Heart left ventricle (tissue), 13 donors: ENCODE data around the gene INTS6L.

ENCODE experiments used
- POLR2A ChIP-seq, 2 donors: fragments of 450-650 bp; IDR thresholded peaks; one replicate each; pipeline ENCODE4 v1.6.1; 2017; ENCODE audit warnings: antibody characterized with exemption in 2 of 2, mild to moderate bottlenecking in 2 of 2, moderate library complexity in 2 of 2
- TF ChIP-seq, protein P1 (sequence below), 12 donors: fragments of 200-600 bp; sonication (generic) in 4 of 12; IDR thresholded peaks; one replicate each; pipeline versions ENCODE4 v1.5.0 to v1.8.0; 2018 to 2022; ENCODE audit warnings: antibody characterized with exemption in 12 of 12, mild to moderate bottlenecking in 5 of 12
- donor health status: ischemic (EF 13 %, LVEDD 7.1; RV severe dilation, severe dysfunction).
- donor health status: DM: no; HTN: yes; CAD: no.
- donor health status: DM: no; HTN: no; CAD: no.
- donor health status: ischemic (EF 25% LVEDD 6.9; RV normal size, moderate dysfunction).
- donor health status: ischemic (EF 25% LVEDD 5.7; RV mildly dilated, moderate dysfunction).
- donor health status: ischemic (EF 35%, LVEDD 5.7; RV mildly dilated, moderate dysfunction).
- donor health status: nonischemic (EF 11% LVEDD 7.7; RV severe dilation, severe dysfunction).
- donor health status: DM: yes; HTN: yes; CAD: no.
- donor health status: PGD.
- donor health status: ischemic (EF 29% LVEDD 5.4; RV normal size, mild dysfunction).
- donor health status: nonischemic (EF 23%, LVEDD 6.1; RV moderate dilation, normal function).

DNA sequence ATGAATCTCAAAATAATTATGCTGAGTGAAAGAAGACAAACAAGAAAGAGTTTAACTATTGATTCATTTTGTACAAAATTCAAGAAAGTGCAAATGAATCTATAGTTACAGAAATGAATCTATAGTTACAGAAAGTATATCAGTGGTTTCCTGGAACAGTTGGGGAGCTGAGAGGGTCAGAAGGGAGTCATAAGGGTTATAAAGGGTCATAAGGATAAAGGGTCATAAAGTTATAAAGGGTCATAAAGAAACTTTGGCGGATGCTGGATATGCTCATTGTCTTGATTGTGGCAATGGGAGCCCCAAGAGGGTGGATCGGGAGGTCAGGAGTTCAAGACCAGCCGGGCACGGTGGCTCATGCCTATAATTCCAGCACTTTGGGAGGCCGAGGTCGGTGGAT is 26.0 kb upstream of the INTS6L start:
- TF ChIP-seq POLR2A (IDR thresholded peaks at IDR 0.05): no peak
- TF ChIP-seq, protein P1, sequence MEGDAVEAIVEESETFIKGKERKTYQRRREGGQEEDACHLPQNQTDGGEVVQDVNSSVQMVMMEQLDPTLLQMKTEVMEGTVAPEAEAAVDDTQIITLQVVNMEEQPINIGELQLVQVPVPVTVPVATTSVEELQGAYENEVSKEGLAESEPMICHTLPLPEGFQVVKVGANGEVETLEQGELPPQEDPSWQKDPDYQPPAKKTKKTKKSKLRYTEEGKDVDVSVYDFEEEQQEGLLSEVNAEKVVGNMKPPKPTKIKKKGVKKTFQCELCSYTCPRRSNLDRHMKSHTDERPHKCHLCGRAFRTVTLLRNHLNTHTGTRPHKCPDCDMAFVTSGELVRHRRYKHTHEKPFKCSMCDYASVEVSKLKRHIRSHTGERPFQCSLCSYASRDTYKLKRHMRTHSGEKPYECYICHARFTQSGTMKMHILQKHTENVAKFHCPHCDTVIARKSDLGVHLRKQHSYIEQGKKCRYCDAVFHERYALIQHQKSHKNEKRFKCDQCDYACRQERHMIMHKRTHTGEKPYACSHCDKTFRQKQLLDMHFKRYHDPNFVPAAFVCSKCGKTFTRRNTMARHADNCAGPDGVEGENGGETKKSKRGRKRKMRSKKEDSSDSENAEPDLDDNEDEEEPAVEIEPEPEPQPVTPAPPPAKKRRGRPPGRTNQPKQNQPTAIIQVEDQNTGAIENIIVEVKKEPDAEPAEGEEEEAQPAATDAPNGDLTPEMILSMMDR (IDR thresholded peaks at IDR 0.05): no peak
